ENCODE data around the gene SIPA1L3.
"Not testable (repeated sequence)": the region's sequence is repeated elsewhere in the genome, so short reads cannot be mapped to it uniquely, and the experiment has no call there.

SIPA1L3 gene

GRCh38 chr19:38224014-38224862 lies 317.2 kb downstream of the SIPA1L3 start, which contains the start of gene DPF1:
TSS of gene DPF1 (minus strand) at chr19:38224222. CDS start at chr19:38224142, 80 bp downstream.
- DNase-seq (ENCODE audit: low read depth) = no peak
- TF ChIP-seq CTCF (IDR thresholded peaks at IDR 0.05; ENCODE audit: control insufficient read depth, insufficient read depth, low read depth, low read length, missing control alignments) = no peak

GRCh38 chr19:38224863-38225218 lies 317.8 kb downstream of the SIPA1L3 start:
- not testable (repeated sequence) for H3K4me3 ChIP-seq (ENCODE audit: control insufficient read depth, low read depth, low read length); DNase-seq (ENCODE audit: low read depth)

More at GRCh38 chr19:38224014-38224862, 317.2 kb downstream of the SIPA1L3 start, which contains the start of gene DPF1:
- peak within 1 kb of the TSS; percentile 69 for H3K4me3 ChIP-seq (ENCODE audit: control insufficient read depth, low read depth, low read length)

GRCh38 chr19:38227287-38228004 lies 320.4 kb downstream of the SIPA1L3 start:
- no peak for TF ChIP-seq CTCF (IDR thresholded peaks at IDR 0.05; ENCODE audit: control insufficient read depth, insufficient read depth, low read depth, low read length, missing control alignments)
- DNase-seq (ENCODE audit: low read depth) = no peak
- no peak overlapping the region for H3K4me3 ChIP-seq (ENCODE audit: control insufficient read depth, low read depth, low read length)

GRCh38 chr19:38228005-38228377 lies 321.0 kb downstream of the SIPA1L3 start:
- H3K4me3 ChIP-seq (ENCODE audit: control insufficient read depth, low read depth, low read length) = no peak overlapping the region
- TF ChIP-seq CTCF (IDR thresholded peaks at IDR 0.05; ENCODE audit: control insufficient read depth, insufficient read depth, low read depth, low read length, missing control alignments) = no peak

GRCh38 chr19:38228491-38229439 lies 321.8 kb downstream of the SIPA1L3 start:
- TF ChIP-seq CTCF (IDR thresholded peaks at IDR 0.05; ENCODE audit: control insufficient read depth, insufficient read depth, low read depth, low read length, missing control alignments) = no peak
- peak overlapping the region; percentile 60 for H3K4me3 ChIP-seq (ENCODE audit: control insufficient read depth, low read depth, low read length)
- no peak for DNase-seq (ENCODE audit: low read depth)

More at GRCh38 chr19:38228005-38228377, 321.0 kb downstream of the SIPA1L3 start:
- DNase-seq (ENCODE audit: low read depth) = no peak

GRCh38 chr19:38229585-38230073 lies 322.6 kb downstream of the SIPA1L3 start:
- peak overlapping the region; percentile 60 for H3K4me3 ChIP-seq (ENCODE audit: control insufficient read depth, low read depth, low read length)
- DNase-seq (ENCODE audit: low read depth) = peak; percentile 38
- no peak for TF ChIP-seq CTCF (IDR thresholded peaks at IDR 0.05; ENCODE audit: control insufficient read depth, insufficient read depth, low read depth, low read length, missing control alignments)

GRCh38 chr19:38230506-38231133 lies 323.6 kb downstream of the SIPA1L3 start:
- not testable (repeated sequence) for H3K4me3 ChIP-seq (ENCODE audit: control insufficient read depth, low read depth, low read length); DNase-seq (ENCODE audit: low read depth)

Measured in AG09309 (cell line).